ENCODE results near the gene TEC.
"Not testable (repeated sequence)": the region's sequence is repeated elsewhere in the genome, so short reads cannot be mapped to it uniquely, and the experiment has no call there.

TEC gene

GRCh38 chr4:48247142-48247877 is 22.3 kb downstream of the TEC start:
- no peak for DNase-seq (ENCODE audit: low read depth)
- H3K4me3 ChIP-seq (ENCODE audit: low read depth, low read length): no peak overlapping the region

- H3K4me3 ChIP-seq (ENCODE audit: low read depth, low read length): no peak overlapping the region
Observed at GRCh38 chr4:48244665-48245064, 25.0 kb downstream of the TEC start.

GRCh38 chr4:48243887-48244286 is 25.8 kb downstream of the TEC start:
- DNase-seq (ENCODE audit: low read depth): no peak
- no peak overlapping the region for H3K4me3 ChIP-seq (ENCODE audit: low read depth, low read length)

More at GRCh38 chr4:48244665-48245064, 25.0 kb downstream of the TEC start:
- DNase-seq (ENCODE audit: low read depth): no peak

- no peak for DNase-seq (ENCODE audit: low read depth)
- no peak overlapping the region for H3K4me3 ChIP-seq (ENCODE audit: low read depth, low read length)
Observed at GRCh38 chr4:48243429-48243828, 26.2 kb downstream of the TEC start.

GRCh38 chr4:48242511-48243195 is 27.0 kb downstream of the TEC start:
- no peak for DNase-seq (ENCODE audit: low read depth)
- H3K4me3 ChIP-seq (ENCODE audit: low read depth, low read length): no peak overlapping the region

- H3K4me3 ChIP-seq (ENCODE audit: low read depth, low read length): no peak overlapping the region
- DNase-seq (ENCODE audit: low read depth): no peak
Observed at GRCh38 chr4:48241731-48242130, 27.9 kb downstream of the TEC start.

GRCh38 chr4:48237996-48238645 is 31.5 kb downstream of the TEC start:
- DNase-seq (ENCODE audit: low read depth): no peak
- H3K4me3 ChIP-seq (ENCODE audit: low read depth, low read length): no peak overlapping the region

GRCh38 chr4:48235050-48235449 is 34.6 kb downstream of the TEC start:
- no peak for DNase-seq (ENCODE audit: low read depth)
- no peak overlapping the region for H3K4me3 ChIP-seq (ENCODE audit: low read depth, low read length)

GRCh38 chr4:48234575-48234974 is 35.1 kb downstream of the TEC start:
- no peak for DNase-seq (ENCODE audit: low read depth)
- no peak overlapping the region for H3K4me3 ChIP-seq (ENCODE audit: low read depth, low read length)

GRCh38 chr4:48228949-48229348 is 40.7 kb downstream of the TEC start:
- no peak for DNase-seq (ENCODE audit: low read depth)
- no peak overlapping the region for H3K4me3 ChIP-seq (ENCODE audit: low read depth, low read length)

- DNase-seq (ENCODE audit: low read depth): no peak
- no peak overlapping the region for H3K4me3 ChIP-seq (ENCODE audit: low read depth, low read length)
Observed at GRCh38 chr4:48227662-48228061, 42.0 kb downstream of the TEC start.

- no peak for DNase-seq (ENCODE audit: low read depth)
- H3K4me3 ChIP-seq (ENCODE audit: low read depth, low read length): no peak overlapping the region
Observed at GRCh38 chr4:48226199-48226598, 43.4 kb downstream of the TEC start.

- no peak for DNase-seq (ENCODE audit: low read depth)
- H3K4me3 ChIP-seq (ENCODE audit: low read depth, low read length): no peak overlapping the region
Observed at GRCh38 chr4:48225368-48226141, 44.1 kb downstream of the TEC start.

- no peak for DNase-seq (ENCODE audit: low read depth)
- H3K4me3 ChIP-seq (ENCODE audit: low read depth, low read length): no peak overlapping the region
Observed at GRCh38 chr4:48224606-48225005, 45.0 kb downstream of the TEC start.

GRCh38 chr4:48223633-48224295 is 45.9 kb downstream of the TEC start:
- H3K4me3 ChIP-seq (ENCODE audit: low read depth, low read length): no peak overlapping the region
- no peak for DNase-seq (ENCODE audit: low read depth)

GRCh38 chr4:48222491-48222890 is 47.1 kb downstream of the TEC start:
- DNase-seq (ENCODE audit: low read depth): no peak
- H3K4me3 ChIP-seq (ENCODE audit: low read depth, low read length): no peak overlapping the region

GRCh38 chr4:48219430-48219829 is 50.2 kb downstream of the TEC start:
- not testable (repeated sequence) for DNase-seq (ENCODE audit: low read depth)

GRCh38 chr4:48216563-48216962 is 53.1 kb downstream of the TEC start:
- no peak overlapping the region for H3K4me3 ChIP-seq (ENCODE audit: low read depth, low read length)
- no peak for DNase-seq (ENCODE audit: low read depth)

More at GRCh38 chr4:48219430-48219829, 50.2 kb downstream of the TEC start:
- not testable (repeated sequence) for H3K4me3 ChIP-seq (ENCODE audit: low read depth, low read length)

- DNase-seq (ENCODE audit: low read depth): no peak
Observed at GRCh38 chr4:48215977-48216376, 53.7 kb downstream of the TEC start.

More at GRCh38 chr4:48215977-48216376, 53.7 kb downstream of the TEC start:
- H3K4me3 ChIP-seq (ENCODE audit: low read depth, low read length): no peak overlapping the region
